HCT116 (cell line): Measurements from ENCODE around the gene TMEM179.

Experiments used
- JUND ChIP-seq: IDR thresholded peaks from 2 replicates; pipeline ENCODE4 v1.6.1; 2012
- POLR2AphosphoS5 ChIP-seq: IDR thresholded peaks from 2 replicates; pipeline ENCODE4 v1.6.1; 2011; ENCODE audit warnings: mild to moderate bottlenecking, low read depth, low read length, moderate library complexity
- SRF ChIP-seq: IDR thresholded peaks from 2 replicates; pipeline ENCODE4 v1.6.1; 2012; ENCODE audit warnings: low read depth

GRCh38 chr14:104581521-104581920 lies 23.1 kb downstream of the TMEM179 start:
- TF ChIP-seq JUND (no peak), SRF (no peak), POLR2AphosphoS5 (no peak)
